Activated CD4-positive, alpha-beta T cell treated with anti-CD3 and anti-CD28 coated beads, Interleukin-2, amount 50 U/mL, for 24 hours (primary cell): ENCODE data around the gene MED17.

Experiments
- DNase-seq, 2 donors: peaks; one replicate each; pipeline ENCODE4 v3.0.0-alpha.2; 2020; ENCODE audit warnings: low read depth in 1 of 2, low spot score in 1 of 2

The MED17 gene

GRCh38 chr11:93846411-93846810 lies 62.3 kb downstream of the MED17 start:
- DNase-seq: no peak

GRCh38 chr11:93849201-93849600 lies 65.1 kb downstream of the MED17 start:
- DNase-seq: no peak

GRCh38 chr11:93849751-93850593 lies 65.9 kb downstream of the MED17 start:
- DNase-seq: no peak

- DNase-seq: no peak
Measured at GRCh38 chr11:93850594-93851018, 66.5 kb downstream of the MED17 start, which contains the start of gene VSTM5. Gene VSTM5, minus strand, starts transcription at chr11:93850618. Its CDS starts 116 bp downstream, at chr11:93850502.

- DNase-seq: no peak
Measured at GRCh38 chr11:93852242-93852641, 68.2 kb downstream of the MED17 start.

- DNase-seq: no peak
Measured at GRCh38 chr11:93857413-93858120, 73.5 kb downstream of the MED17 start.

GRCh38 chr11:93858121-93858775 lies 74.2 kb downstream of the MED17 start:
- no peak for DNase-seq

- no peak for DNase-seq
Measured at GRCh38 chr11:93861808-93862207, 77.7 kb downstream of the MED17 start.
